22Rv1 (cell line): ENCODE data around the gene COPZ2.

ENCODE experiments used
- ZFX ChIP-seq: fragments of 450-650 bp; IDR thresholded peaks from 2 replicates; pipeline ENCODE4 v1.6.1; 2017; ENCODE audit warnings: antibody characterized with exemption, borderline replicate concordance
- TF ChIP-seq, protein P1 (sequence below): fragments of 450-650 bp; IDR thresholded peaks from 2 replicates; pipeline ENCODE4 v1.5.1; 2017; ENCODE audit warnings: mild to moderate bottlenecking

GRCh38 chr17:47993031-47993564 is 44.5 kb downstream of the COPZ2 start:
- TF ChIP-seq, protein P1, sequence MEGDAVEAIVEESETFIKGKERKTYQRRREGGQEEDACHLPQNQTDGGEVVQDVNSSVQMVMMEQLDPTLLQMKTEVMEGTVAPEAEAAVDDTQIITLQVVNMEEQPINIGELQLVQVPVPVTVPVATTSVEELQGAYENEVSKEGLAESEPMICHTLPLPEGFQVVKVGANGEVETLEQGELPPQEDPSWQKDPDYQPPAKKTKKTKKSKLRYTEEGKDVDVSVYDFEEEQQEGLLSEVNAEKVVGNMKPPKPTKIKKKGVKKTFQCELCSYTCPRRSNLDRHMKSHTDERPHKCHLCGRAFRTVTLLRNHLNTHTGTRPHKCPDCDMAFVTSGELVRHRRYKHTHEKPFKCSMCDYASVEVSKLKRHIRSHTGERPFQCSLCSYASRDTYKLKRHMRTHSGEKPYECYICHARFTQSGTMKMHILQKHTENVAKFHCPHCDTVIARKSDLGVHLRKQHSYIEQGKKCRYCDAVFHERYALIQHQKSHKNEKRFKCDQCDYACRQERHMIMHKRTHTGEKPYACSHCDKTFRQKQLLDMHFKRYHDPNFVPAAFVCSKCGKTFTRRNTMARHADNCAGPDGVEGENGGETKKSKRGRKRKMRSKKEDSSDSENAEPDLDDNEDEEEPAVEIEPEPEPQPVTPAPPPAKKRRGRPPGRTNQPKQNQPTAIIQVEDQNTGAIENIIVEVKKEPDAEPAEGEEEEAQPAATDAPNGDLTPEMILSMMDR = no peak
- no peak for TF ChIP-seq ZFX
